ENCODE data around the gene RNF182. TPM values are rescaled to one million over a fixed set of nuclear protein-coding genes. Genes with fewer than 3 reads are reported as not detected.
"Not testable (repeated sequence)": the region's sequence is repeated elsewhere in the genome, so short reads cannot be mapped to it uniquely, and the experiment has no call there.

The RNF182 gene
- 11.9 and 12.4 TPM in 2 replicates for polyA plus RNA-seq (2011; rRNA removed)
- polyA minus RNA-seq (2011; rRNA and poly(A)+ RNA removed), result 11.5 and 17.0 TPM in 2 replicates

- Histone ChIP-seq H3K9me3 (ENCODE audit: control insufficient read depth, insufficient read depth, low read length) (no peaks in the 10 kb centered on the region), H3K27me3 (ENCODE audit: control insufficient read depth, insufficient read depth, low read length) (no peaks in the 10 kb centered on the region), H3K27ac (ENCODE audit: low read depth, low read length) (peak within 1 kb of the TSS; percentile 62), H3K4me3 (ENCODE audit: low read depth, low read length) (peak within 1 kb of the TSS; percentile 63)
- no peak for TF ChIP-seq CTCF (IDR thresholded peaks at IDR 0.05; ENCODE audit: low read depth, low read length)
- CTCF ChIA-PET, result interaction anchor here (0.6 to 6.5 kb wide), 7 partner anchors 10 to 141 kb away, joined by 3 to 73 read pairs (median 6); no protein-coding TSS in a partner anchor
- POLR2A ChIA-PET, result interaction anchor here (0.6 to 2.0 kb wide), 5 partner anchors 79 to 158 kb away, joined by 3 to 15 read pairs (median 7); no protein-coding TSS in a partner anchor
- no peak for DNase-seq (ENCODE audit: low read depth, low spot score)
Observed at GRCh38 chr6:13924949-13925881, at the start of gene RNF182. RNF182 (plus strand) TSS chr6:13924952; CDS start chr6:13977120, 52,168 bp downstream.

GRCh38 chr6:13877051-13877450, 47.7 kb upstream of the RNF182 start:
- POLR2A ChIA-PET, result no interaction called here
- peak; percentile 10 for DNase-seq (ENCODE audit: low read depth, low spot score)
- no peak overlapping the region for H3K27ac ChIP-seq (ENCODE audit: low read depth, low read length)
- CTCF ChIA-PET, result no interaction called here
- peaks cover 8% of the 10 kb centered on the region for H3K9me3 ChIP-seq (ENCODE audit: control insufficient read depth, insufficient read depth, low read length)
- H3K4me3 ChIP-seq (ENCODE audit: low read depth, low read length), result no peak overlapping the region
- no peak for TF ChIP-seq CTCF (IDR thresholded peaks at IDR 0.05; ENCODE audit: low read depth, low read length)
- H3K27me3 ChIP-seq (ENCODE audit: control insufficient read depth, insufficient read depth, low read length), result peaks cover 7% of the 10 kb centered on the region

- POLR2A ChIA-PET; H3K27me3 ChIP-seq (ENCODE audit: control insufficient read depth, insufficient read depth, low read length); CTCF ChIA-PET; H3K4me3 ChIP-seq (ENCODE audit: low read depth, low read length); H3K27ac ChIP-seq (ENCODE audit: low read depth, low read length); DNase-seq (ENCODE audit: low read depth, low spot score); H3K9me3 ChIP-seq (ENCODE audit: control insufficient read depth, insufficient read depth, low read length): not testable (repeated sequence)
Observed at GRCh38 chr6:13880061-13880663, 44.6 kb upstream of the RNF182 start.

GRCh38 chr6:13881621-13882165, 43.1 kb upstream of the RNF182 start:
- Histone ChIP-seq H3K9me3 (ENCODE audit: control insufficient read depth, insufficient read depth, low read length) (peaks cover 4% of the 10 kb centered on the region; the same call in 1 of the 2 replicates), H3K4me3 (ENCODE audit: low read depth, low read length) (no peak overlapping the region), H3K27me3 (ENCODE audit: control insufficient read depth, insufficient read depth, low read length) (no peaks in the 10 kb centered on the region), H3K27ac (ENCODE audit: low read depth, low read length) (no peak overlapping the region)
- ChIA-PET POLR2A (no interaction called here), CTCF (no interaction called here)
- no peak for TF ChIP-seq CTCF (IDR thresholded peaks at IDR 0.05; ENCODE audit: low read depth, low read length)
- DNase-seq (ENCODE audit: low read depth, low spot score), result no peak

GRCh38 chr6:13883966-13884365, 40.8 kb upstream of the RNF182 start:
- no peak for DNase-seq (ENCODE audit: low read depth, low spot score)
- POLR2A ChIA-PET, result interaction anchor here (0.6 kb wide), 1 partner anchor 28 kb away, joined by 4 read pairs; no protein-coding TSS in a partner anchor
- no peak overlapping the region for H3K4me3 ChIP-seq (ENCODE audit: low read depth, low read length)
- H3K27me3 ChIP-seq (ENCODE audit: control insufficient read depth, insufficient read depth, low read length), result no peaks in the 10 kb centered on the region
- no peak for TF ChIP-seq CTCF (IDR thresholded peaks at IDR 0.05; ENCODE audit: low read depth, low read length)
- CTCF ChIA-PET, result no interaction called here
- H3K27ac ChIP-seq (ENCODE audit: low read depth, low read length), result no peak overlapping the region
- H3K9me3 ChIP-seq (ENCODE audit: control insufficient read depth, insufficient read depth, low read length), result no peaks in the 10 kb centered on the region
